LHCN-M2 (cell line): ENCODE measurements around the gene MAPKAPK3. TPM values are rescaled to one million over a fixed set of nuclear protein-coding genes. Genes with fewer than 3 reads are reported as not detected.
"Not testable (repeated sequence)": the region's sequence is repeated elsewhere in the genome, so short reads cannot be mapped to it uniquely, and the experiment has no call there.

ENCODE experiments used
- DNase-seq: peaks from one replicate; pipeline ENCODE4 v3.0.0-alpha.2; 2012; ENCODE audit warnings: low read depth
- total RNA-seq: library from RNA; depleted of rRNA; stranded (reverse); fragments of >200 nt; gene quantifications from 2 replicates; pipeline ENCODE4 v1.2.3, GENCODE V29; 2014; rRNA removed

The MAPKAPK3 gene
- total RNA-seq, 1 experiment from 2014 or later, result 103 TPM

- no peak for DNase-seq
Measured at GRCh38 chr3:50687916-50688315, 71.0 kb downstream of the MAPKAPK3 start.

- not testable (repeated sequence) for DNase-seq
Measured at GRCh38 chr3:50688602-50689001, 71.7 kb downstream of the MAPKAPK3 start.

GRCh38 chr3:50689558-50689957 is 72.6 kb downstream of the MAPKAPK3 start:
- DNase-seq, result no peak

GRCh38 chr3:50695031-50695430 is 78.1 kb downstream of the MAPKAPK3 start:
- DNase-seq, result no peak

- DNase-seq, result no peak
Measured at GRCh38 chr3:50696276-50696675, 79.3 kb downstream of the MAPKAPK3 start.

GRCh38 chr3:50698269-50698668 is 81.3 kb downstream of the MAPKAPK3 start:
- DNase-seq, result no peak

Other genes with a start within 250 kb of the MAPKAPK3 start
- not detected in 2 replicates for gene CACNA2D2, start 113.5 kb upstream of the MAPKAPK3 start, total RNA-seq
- gene C3orf18, start 49.4 kb upstream of the MAPKAPK3 start, total RNA-seq, result 15.1 and 18.7 TPM in 2 replicates
- 10.5 and 11.4 TPM in 2 replicates for gene HEMK1, start 47.6 kb upstream of the MAPKAPK3 start, total RNA-seq
- gene CISH, start 5.4 kb upstream of the MAPKAPK3 start, total RNA-seq, result 0.58 and 1.6 TPM in 2 replicates
- gene DOCK3, start 57.8 kb downstream of the MAPKAPK3 start, total RNA-seq, result 0.45 and 0.46 TPM in 2 replicates